GM21381 (cell line): ENCODE data around the gene AREG.

ENCODE experiments used
- ATAC-seq: cut with Tn5 transposase; IDR thresholded peaks from one replicate; pipeline ENCODE4 v1.9.1; 2021; ENCODE audit warnings: mild to moderate bottlenecking, moderate library complexity; ENCODE audit not compliant: unreplicated experiment

AREG gene

GRCh38 chr4:74431113-74431826 lies 13.7 kb upstream of the AREG start:
- ATAC-seq: peak; percentile 97

GRCh38 chr4:74433043-74433442 lies 11.9 kb upstream of the AREG start:
- ATAC-seq: no peak

GRCh38 chr4:74433541-74434172 lies 11.3 kb upstream of the AREG start:
- ATAC-seq: no peak

GRCh38 chr4:74435296-74435695 lies 9.6 kb upstream of the AREG start:
- ATAC-seq: no peak

- no peak for ATAC-seq
These were observed 7.1 kb upstream of the AREG start for GRCh38 chr4:74437866-74438265.

GRCh38 chr4:74438661-74439060 lies 6.3 kb upstream of the AREG start:
- ATAC-seq: no peak

- no peak for ATAC-seq
These were observed 5.0 kb upstream of the AREG start for GRCh38 chr4:74439952-74440351.

- ATAC-seq: no peak
These were observed 4.6 kb upstream of the AREG start for GRCh38 chr4:74440356-74440755.

- no peak for ATAC-seq
These were observed 3.2 kb upstream of the AREG start for GRCh38 chr4:74441744-74442143.

GRCh38 chr4:74446193-74446868 lies 1.4 kb downstream of the AREG start:
- ATAC-seq: no peak

- ATAC-seq: no peak
These were observed 2.0 kb downstream of the AREG start for GRCh38 chr4:74446896-74447295.

GRCh38 chr4:74447636-74448233 lies 2.8 kb downstream of the AREG start:
- no peak for ATAC-seq

- no peak for ATAC-seq
These were observed 4.8 kb downstream of the AREG start for GRCh38 chr4:74449571-74450297.

GRCh38 chr4:74450298-74450683 lies 5.4 kb downstream of the AREG start:
- ATAC-seq: no peak

- ATAC-seq: no peak
These were observed 6.3 kb downstream of the AREG start for GRCh38 chr4:74451214-74451661.

- ATAC-seq: no peak
These were observed 8.2 kb downstream of the AREG start for GRCh38 chr4:74453037-74453635.

GRCh38 chr4:74453829-74454742 lies 9.2 kb downstream of the AREG start:
- ATAC-seq: no peak

- ATAC-seq: no peak
These were observed 10.6 kb downstream of the AREG start for GRCh38 chr4:74455361-74456055.
